Activated T-cell treated with anti-CD3 and anti-CD28 coated beads for 24 hours (primary cell): Measurements from ENCODE around the gene POLR3K.

Source experiments
- DNase-seq: peaks from one replicate; pipeline ENCODE4 v3.0.0-alpha.2; 2020; ENCODE audit warnings: low read depth

POLR3K gene

DNA sequence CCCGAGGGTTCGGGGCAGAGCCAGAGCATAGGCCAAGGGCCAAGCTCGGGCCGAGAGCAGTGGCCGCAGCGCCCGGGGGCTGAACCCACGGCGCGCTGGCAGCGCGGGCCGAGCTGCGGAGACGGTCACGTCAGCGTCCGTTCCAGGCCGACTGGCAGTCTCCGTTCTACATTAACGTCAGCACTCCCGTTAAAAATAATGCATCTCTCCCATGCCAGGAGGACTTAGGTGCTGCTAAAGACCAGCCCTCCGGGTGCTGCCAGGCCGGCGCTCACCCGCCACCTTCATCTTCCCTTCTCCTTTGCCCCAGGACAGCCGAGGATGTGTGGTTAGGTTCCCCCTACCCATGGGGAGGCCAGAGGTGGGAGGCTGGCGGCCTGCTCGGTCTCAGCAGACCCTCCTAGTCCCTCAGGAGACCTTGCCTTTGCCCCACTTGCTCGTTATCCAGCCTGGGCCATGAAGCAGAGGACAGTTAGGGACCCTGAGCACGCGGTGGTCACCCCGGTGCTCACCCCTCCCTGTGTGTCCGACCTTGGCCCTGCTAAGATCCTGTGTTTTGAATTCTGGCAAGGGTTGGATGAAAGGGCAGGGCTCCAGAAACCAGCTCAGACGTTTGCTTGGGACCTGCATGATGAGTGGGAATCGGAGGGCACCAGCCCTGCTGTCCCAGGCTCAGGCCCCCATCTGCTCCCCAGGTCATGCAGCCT is 25.2 kb upstream of the POLR3K start:
- peak; percentile 7 for DNase-seq

DNA sequence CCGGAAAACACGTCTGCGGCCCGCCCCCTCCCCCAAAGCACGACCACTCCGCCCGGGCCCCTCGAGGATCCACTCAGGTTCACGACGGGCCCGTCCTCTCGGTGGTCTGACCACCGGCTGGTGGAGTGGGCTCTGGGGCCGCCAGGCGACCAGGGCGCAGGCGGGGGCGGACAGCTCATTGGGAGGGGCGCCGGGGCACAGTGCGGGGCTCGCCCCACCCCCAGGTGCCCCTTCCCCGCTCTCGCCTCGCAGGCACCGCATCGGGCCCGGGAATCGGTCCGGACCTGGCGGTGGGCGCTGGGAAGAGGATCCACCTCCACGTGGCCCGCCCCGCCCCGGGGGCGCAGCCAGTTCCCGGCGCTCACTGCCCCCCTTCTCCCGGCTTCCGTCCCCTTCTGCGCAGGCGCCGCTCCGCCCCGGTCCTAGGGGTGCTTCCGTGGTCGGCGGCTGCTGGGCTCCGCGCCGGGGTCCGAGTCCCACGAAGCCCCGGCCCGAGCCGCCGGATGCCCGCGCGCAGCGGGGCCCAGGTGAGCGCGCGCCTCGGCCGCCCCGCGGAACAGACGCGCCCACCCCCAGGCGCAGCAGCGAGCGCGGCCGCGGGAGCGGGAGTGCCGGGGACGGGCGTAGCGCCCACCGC is 24.5 kb upstream of the POLR3K start, which contains the start of gene MPG:
MPG (plus strand) TSS at position 419 of the 637 bp plus-strand sequence; CDS start at position 504, 85 bp downstream.
- peak; percentile 75 for DNase-seq

DNA sequence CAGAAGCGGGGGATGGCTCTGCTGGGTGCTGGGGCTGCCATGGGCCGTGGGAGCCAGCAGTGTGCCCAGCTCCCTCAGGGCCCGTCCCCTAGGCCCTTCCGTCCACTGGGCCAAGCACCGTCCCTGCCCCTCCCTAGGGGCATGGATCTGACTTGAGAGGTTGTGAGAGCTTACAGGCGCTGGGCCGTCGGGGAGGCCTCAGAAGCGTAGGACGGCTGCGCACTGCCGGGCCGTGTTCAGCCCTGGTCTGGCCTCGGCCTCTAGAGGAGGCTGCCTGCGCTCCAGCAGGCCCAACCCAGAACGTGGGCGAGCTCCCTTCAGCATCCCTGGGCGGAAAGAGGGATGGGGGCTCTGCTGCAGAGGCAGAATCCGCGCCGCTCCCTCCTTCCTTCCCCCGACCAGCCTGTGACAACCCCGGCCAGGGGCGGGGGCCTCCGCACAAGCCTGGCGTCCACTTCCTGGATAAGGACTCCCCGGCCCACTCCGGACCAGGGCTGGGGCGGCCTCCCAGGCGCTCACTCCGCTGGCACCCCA is 23.9 kb upstream of the POLR3K start:
- DNase-seq: peak; percentile 12

DNA sequence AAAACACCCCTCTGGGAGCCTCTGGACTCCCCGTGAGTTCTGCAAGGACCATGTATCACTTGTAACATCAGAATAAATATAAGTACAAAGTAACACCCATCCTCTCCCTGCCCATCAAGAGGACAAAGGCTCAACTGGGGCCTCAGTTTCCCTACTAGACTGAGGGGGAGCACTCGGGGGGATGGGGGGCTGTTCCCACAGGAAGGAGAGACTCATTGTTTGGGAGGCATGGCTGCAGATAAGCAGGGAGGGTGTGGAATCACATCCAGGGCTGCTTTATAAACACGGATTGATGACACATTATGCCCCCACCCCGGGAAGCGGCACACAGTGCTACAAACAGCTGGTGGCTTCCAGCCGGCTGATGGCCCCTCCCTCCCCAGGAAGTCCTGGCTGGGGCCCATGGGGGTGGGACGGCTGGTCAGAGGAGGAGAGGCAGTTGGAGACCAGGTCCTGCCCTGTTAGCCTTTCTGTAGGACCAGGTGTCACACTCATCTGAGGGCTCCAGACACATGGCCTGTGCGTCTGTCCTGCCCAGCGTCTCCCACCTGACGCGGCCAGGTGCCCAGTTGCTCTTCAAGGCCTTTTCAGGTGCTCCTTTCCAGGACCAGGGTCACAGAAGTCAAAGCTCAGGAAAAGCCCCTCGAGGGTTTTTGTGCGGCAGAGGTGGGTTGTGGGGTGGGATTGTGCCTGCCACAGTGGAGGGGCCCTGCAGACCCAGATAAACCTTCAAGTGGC is 23.3 kb upstream of the POLR3K start:
- DNase-seq: no peak

DNA sequence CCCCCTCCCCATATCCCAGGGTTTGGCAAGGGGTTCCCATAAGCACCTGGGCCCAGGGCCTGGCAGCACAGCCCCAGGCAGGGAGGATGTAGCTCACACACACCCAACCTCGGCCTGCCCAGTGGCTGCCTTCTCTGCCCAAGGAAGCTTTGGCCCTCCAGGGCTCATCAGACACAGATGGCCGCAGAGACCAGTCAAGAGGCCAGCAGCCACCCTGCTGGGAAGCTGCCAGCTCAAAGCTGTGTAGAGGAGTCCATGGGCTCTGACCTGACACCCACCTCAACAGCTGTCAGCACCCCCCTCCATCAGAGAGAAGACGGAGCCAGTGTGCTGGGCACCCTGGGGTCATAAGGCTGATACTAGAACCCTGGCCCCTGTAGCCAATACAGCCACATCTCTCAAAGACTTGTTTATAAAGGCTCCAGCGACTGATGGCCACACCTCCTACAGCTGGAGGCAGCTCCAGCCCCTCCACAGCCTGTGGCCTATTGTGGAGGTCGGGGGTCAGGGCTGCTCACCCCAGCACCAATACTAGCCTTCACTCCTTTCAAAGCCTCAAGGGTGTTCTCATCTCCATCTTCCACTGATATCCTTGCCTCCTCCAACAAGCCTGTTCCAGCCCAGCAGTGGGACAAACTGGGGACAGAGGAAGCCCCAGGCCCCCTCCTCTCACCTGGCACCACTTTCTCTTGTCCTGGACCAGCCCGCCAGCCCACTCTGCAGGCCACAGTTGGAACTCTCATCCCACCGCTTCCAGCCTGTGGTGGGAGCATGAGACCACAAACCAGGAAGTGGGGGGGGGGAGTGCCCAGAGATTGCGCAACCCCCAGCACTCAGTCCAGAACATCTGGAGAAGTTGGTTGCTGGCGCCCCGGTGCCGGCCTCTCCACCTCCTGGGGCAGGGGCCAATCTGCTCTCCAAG is 22.4 kb upstream of the POLR3K start:
- no peak for DNase-seq

DNA sequence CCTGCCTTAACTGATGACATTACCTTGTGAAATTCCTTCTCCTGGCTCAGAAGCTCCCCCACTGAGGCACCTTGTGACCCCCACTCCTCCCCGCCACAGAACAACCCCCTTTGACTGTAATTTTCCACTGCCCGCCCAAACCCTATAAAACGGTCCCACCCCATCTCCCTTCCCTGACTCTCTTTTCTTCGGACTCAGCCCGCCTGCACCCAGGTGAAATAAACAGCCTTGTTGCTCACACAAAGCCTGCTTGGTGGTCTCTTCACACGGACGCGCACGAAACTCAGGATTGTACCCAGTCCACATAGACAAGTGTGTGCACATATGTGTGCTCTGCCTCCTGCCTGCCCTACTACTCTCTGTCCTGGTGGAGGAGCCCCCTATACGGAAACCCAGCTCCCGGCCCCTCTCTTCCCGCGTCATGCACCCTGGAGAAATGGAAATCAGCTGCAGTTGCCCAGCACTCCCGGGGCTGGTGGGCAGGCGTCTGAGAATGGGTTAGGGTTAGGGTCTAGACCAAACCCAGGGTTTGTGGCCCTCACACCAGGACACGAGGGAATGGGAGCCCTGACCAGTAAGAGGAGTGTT is 21.4 kb upstream of the POLR3K start:
- no peak for DNase-seq

DNA sequence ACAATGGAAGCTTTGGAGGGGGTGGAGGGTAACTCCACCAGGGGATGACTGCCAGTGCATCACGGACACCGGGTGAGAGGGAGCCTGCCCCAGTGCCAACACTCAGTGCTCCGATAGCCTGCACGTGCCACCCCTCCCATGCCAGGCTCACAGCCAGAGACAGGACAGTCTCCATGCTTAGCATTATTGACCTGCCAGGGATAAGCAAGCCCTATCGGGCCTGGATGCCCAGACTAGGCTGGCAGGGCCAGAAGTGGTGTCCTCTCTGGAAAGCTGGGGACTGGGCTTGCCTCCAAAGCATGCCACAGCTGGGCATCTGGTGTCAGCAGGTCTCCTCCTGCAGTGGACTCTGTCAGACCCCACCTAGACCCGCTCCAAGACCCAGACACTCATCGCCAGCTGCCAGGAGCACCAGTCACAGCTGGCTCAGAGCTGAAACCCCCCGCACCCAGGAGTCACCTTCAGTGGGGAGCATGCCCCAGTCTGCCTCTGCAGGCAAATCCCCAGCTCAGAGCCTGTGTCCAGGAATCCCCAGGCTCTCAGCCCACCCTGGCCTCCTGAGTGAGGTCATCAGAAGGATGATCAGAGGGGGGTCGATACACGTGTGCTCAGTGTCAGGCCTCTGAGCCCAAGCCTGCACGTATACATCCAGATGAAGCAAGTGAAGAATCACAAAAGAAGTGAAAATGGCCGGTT is 20.8 kb upstream of the POLR3K start:
- DNase-seq: no peak

DNA sequence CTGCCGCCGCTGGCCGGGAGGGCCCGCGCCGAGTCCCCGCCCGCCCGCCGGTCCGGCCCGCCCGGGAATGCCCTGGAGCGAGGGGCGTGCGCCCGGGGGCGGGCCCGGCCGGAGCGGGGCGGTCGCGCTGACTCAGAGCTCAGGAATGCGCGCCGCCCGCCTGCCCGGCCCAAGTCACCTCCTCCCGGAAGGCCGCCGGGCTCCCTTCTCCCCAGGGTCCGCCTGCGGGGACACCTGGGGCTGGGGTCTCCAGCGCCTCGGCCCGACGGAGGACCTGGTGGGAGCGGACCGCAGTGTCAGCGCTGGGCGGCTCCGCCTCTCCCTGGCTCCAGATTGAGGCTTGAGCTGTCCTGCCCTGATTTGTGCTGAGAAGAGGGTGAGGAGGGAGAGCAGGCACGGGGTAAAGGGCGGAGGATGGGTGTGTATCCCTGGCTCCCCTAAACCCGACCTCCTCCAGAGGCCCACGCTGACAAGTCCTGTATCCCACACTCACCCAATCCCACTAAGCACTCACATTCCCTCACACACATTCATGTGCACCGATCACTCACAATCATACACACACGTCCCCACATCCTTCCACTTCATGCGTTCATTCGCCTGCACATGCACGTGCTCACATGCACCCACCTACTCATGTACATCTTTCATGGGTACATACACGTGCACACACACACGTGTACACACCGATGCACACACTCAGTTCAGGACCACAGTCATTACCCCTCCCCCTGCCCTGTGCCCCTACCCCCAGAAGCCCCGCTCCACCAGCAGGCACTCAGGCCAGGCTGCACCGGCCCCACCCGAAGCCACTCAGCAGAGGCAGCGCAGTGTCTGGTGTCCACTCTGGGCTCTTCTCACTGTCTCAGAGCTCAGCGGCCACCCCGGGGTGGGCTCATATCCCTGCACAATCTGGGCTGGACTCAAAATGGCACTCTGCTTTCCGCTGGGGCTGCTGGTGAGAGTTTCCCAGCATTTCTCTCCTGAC is 19.4 kb upstream of the POLR3K start, which contains the start of gene RHBDF1:
RHBDF1 (minus strand) TSS at position 71 of the 988 bp plus-strand sequence. CDS start 7,616 bp downstream, outside the sequence.
- no peak for DNase-seq

DNA sequence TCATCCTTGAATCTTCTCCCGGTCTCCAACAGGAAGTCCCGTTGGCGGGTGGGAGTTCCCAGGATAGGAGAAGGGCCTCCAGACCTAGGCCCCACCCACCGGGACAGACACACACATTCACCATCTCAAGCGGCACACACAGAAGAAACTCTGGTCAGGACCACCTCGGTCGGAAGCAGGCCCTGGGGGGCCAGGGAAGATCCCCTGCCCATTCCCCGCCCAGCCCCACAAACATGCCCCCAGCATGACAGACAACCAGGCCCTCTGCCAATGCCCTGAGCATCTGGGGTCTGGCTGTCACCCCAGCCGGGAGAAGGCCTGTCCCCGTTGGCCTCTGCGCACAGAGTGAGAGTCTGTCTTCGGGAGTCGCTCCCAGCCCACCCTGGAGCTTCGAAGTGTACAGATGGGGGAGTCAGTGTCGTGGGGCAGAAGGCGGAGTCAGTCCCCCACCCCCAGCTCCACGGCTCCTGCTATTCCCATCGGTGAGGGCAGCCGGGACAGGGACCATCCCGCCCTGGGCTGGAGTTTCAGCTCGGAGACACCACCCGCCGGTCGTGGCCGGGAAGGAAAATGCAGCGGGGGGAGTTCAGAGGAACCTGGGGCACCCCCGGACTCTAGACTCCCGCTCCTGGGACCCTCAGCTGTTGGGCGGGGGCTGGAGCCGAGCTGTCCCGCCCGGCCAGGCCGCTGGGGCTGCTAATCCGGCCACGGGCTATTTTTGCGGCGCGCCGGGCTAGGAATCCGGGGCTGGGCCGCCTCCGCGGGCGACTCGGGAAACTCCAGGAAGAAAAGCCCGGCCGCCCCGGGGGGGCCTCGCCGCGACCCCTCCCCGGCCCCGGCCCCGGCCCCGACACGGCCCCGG is 18.4 kb upstream of the POLR3K start:
- no peak for DNase-seq

DNA sequence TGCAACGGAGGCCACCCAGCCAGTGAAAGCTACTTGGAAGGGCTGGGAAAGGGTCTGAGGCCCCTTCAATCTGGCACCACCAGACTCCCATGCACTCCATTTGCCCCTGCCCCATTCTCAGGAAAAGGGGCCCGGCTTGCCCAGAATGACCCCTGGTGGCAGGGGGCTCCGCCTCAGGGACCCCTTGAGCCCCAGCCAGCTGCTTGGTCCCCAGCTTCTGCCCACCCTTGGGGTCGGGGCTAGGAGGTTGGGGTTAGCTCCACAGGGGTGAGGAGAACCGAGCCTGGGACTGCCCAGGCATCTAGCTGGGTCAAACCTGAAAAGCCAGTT is 17.8 kb upstream of the POLR3K start:
- DNase-seq: no peak

DNA sequence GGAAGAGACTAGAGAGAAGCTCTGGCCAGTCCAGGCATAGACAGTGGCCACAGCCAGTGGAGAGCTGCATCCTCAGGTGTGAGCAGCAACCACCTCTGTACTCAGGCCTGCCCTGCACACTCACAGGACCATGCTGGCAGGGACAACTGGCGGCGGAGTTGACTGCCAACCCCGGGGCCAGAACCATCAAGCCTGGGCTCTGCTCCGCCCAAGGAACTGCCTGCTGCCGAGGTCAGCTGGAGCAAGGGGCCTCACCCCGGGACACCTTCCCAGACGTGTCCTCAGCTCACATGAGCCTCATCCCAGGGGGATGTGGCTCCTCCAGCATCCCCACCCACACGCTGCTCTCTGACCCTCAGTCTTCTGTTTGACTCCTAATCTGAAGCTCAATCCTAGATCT is 15.8 kb upstream of the POLR3K start:
- DNase-seq: no peak

DNA sequence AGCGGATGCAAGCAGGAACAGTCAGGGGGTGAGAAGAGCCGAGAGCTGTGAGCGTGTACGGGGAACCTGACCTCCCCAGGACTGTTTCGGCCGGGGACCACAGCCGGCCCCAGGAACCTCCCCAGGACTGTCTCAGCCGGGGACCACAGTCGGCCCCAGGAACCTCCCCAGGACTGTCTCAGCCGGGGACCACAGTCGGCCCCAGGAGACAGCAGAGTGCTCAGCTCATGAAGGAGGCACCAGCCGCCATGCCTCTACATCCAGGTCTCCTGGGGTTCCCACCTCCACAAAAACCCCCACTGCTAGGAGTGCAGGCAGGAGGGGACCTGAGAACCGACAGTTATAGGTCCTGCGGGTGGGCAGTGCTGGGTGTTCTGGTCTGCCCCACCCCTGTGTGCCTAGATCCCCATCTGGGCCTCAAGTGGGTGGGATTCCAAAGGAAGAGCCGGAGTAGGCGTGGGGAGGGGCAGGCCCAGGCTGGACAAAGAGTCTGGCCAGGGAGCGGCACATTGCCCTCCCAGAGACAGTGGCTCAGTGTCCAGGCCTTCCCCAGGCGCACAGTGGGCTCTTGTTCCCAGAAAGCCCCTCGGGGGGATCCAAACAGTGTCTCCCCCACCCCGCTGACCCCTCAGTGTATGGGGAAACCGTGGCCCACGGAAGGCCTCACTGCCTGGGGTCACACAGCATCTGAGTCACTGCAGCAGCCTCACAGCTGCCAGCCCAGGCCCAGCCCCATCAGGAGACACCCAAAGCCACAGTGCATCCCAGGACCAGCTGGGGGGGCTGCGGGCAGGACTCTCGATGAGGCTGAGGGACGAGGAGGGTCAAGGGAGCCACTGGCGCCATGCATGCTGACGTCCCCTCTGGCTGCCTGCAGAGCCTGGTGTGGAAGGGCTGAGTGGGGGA is 14.7 kb upstream of the POLR3K start:
- DNase-seq: no peak

DNA sequence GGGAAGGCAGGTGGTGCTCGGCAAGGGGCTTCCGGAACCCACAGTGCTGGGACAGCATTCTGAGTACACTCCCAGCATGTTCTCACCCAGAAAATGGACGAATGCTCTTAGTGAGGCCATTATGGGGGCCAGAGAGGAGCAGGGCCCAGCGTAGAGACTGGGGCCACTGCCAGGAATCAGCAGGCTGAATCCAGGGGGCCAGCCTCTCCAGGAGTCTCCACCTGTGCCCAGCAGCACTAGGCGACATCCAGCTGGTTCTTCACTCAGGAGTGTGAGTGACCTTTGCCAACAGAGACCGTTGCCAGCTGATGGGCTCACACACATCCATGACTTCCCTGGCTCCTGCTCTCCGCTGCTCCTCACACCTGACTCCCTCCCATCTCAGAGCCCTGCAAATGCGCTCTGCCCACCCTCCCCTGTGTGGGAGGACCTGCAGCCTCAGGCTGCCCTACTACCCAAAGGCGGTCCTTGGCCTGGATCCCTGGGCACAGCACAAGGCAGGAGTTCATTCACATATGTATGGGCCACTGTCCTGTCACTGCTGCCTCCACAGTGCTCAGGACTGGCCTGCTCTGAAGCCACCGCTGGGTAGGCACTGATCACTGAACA is 13.9 kb upstream of the POLR3K start:
- DNase-seq: no peak

DNA sequence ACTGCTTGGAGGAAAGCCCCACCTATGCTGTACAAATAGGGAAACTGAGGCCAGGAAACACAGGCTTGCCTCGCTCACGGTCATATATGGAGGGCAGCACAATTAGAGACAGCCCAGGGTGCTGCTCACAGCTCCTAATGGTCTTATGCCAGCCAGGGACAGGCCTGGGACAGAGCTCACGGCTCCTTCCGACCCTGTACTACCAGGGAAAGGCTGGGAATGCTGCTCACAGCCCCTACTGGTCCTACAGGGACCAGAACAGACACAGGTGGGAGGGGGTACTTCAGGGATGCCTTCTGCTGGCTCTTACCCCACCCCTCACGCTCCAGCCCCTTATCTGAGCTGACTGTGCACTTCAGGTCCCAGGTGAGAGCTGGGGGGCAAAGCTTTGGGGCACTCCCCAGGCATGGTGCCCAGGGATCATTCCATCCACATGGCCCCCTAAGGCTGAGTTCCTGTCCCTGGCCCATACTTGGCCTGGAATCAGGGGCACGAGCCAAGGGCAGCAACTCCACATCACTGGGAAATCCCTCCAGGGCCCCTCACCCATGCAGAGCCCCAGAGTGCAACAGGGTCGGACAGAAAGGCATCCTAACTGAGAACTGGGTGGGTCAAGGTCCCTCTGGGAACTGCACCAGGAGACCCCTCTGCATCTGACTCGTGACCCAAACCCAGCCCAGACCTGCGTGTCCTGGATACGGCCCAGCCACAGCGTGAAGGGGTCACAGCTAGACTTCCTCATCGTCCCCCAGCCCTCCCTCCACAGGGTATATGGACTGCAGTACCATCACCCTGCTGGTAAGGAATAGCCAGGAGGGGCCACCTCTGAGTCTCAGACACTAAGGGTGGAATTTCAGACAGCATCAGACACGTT is 13.1 kb upstream of the POLR3K start:
- no peak for DNase-seq

DNA sequence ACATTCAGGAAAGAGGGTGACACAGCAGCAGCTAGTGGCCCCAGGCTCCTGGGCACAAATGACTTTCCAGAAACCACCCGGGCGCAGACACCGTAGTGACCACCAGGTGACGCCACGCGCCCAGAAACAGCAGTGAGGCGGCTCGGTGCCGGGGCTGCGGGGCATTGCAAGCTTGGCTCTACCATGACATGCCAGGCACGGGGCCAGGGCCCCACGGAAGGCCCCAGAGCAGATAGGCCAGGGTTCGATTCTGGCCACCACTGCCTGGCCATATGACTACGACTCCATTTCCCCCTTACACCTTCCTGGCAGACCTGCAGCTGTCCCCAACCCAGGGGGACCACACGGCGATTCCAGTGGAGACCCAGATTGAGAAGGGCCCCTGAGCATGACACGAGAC is 12.3 kb upstream of the POLR3K start:
- peak; percentile 80 for DNase-seq

DNA sequence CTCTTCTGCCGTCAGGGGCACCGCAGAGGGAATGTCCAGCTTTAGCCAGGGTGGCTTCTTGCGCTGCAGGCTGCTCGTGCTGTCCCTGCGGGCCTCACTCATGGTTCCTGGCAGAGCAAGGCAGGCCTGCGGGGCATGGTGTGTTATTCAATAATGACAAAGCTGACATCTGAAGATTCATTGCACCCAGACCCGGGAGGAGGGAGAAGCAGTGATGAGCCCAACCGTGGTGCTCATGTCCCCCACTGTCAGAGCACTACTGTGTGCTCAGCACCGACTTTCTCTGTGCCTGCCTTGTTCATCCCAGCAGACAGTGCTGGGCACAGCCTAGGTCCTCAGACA is 11.5 kb upstream of the POLR3K start:
- DNase-seq: no peak
